ENCODE measurements around the gene C19orf44. TPM values are rescaled to one million over a fixed set of nuclear protein-coding genes. Genes with fewer than 3 reads are reported as not detected.
"Not testable (repeated sequence)": the region's sequence is repeated elsewhere in the genome, so short reads cannot be mapped to it uniquely, and the experiment has no call there.

C19orf44 gene
- total RNA-seq, 1 donor from 2014 or later: 3.2 TPM

GRCh38 chr19:16548956-16549355 lies 52.8 kb downstream of the C19orf44 start:
- DNase-seq (ENCODE audit: low spot score): no peak
- no peak for TF ChIP-seq CTCF (IDR thresholded peaks at IDR 0.05)
- Mint-ChIP-seq H3K4me1 (ENCODE audit: low read depth) (peaks cover 6% of the 10 kb centered on the region), H3K36me3 (ENCODE audit: low read depth) (peaks cover 17% of the 10 kb centered on the region), H3K27me3 (ENCODE audit: low read depth) (no peaks in the 10 kb centered on the region), H3K4me3 (ENCODE audit: unreplicated experiment) (no peak overlapping the region), H3K9me3 (ENCODE audit: low read depth) (no peaks in the 10 kb centered on the region), H3K27ac (ENCODE audit: unreplicated experiment) (no peak overlapping the region)

GRCh38 chr19:16551902-16552301 lies 55.7 kb downstream of the C19orf44 start:
- H3K27me3 Mint-ChIP-seq (ENCODE audit: low read depth); H3K9me3 Mint-ChIP-seq (ENCODE audit: low read depth); H3K4me1 Mint-ChIP-seq (ENCODE audit: low read depth); H3K27ac Mint-ChIP-seq (ENCODE audit: unreplicated experiment); DNase-seq (ENCODE audit: low spot score); H3K4me3 Mint-ChIP-seq (ENCODE audit: unreplicated experiment): not testable (repeated sequence)
- peaks cover 30% of the 10 kb centered on the region for H3K36me3 Mint-ChIP-seq (ENCODE audit: low read depth)

DNA sequence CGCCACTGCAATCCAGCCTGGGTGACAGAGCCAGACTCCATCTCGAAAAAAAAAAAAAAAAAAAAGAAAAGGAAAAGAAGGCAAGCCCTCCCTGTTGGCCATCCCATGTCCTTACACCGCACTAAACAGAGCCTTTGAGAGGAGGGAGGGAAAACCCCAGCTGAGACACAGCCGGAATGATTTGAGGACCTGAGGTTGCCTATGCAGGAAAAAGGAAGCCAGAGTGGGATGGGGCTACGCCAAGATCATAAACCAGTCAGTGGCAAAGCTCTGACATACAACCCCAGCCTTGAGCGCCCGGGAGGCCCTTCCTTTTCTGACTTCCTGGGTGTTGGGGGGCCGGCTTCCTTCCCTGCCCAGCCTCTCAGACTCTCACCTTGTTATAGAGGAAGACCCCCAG lies 58.6 kb downstream of the C19orf44 start:
- Mint-ChIP-seq H3K27me3 (ENCODE audit: low read depth) (no peaks in the 10 kb centered on the region), H3K4me3 (ENCODE audit: unreplicated experiment) (no peak overlapping the region), H3K4me1 (ENCODE audit: low read depth) (no peaks in the 10 kb centered on the region), H3K9me3 (ENCODE audit: low read depth) (no peaks in the 10 kb centered on the region), H3K36me3 (ENCODE audit: low read depth) (peaks cover 35% of the 10 kb centered on the region), H3K27ac (ENCODE audit: unreplicated experiment) (no peak overlapping the region)
- no peak for TF ChIP-seq CTCF (IDR thresholded peaks at IDR 0.05)
- DNase-seq (ENCODE audit: low spot score): no peak

DNA sequence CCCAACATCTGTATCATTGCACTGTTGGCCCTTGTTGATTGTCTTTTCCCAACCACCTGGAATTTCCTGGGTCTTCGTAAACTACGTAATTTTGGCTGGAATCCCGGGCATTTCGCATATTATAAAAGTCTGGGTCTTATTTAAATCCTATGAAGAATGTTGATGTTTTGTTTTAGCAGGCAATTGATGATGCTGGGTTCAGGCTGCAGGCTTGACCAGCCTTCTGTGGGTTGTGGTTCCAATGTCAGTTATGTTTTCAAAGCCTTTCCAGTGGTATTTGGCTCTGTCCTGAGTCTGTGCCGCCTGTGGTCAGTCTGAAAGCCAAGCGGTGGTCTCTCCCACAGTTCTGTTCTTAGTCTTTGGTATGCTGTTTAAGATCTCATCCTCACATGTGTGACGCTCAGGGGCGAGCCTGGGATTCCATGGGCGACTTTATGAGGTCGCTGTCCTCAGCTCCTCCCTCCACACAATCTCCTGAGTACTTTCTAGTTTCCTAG lies 63.6 kb downstream of the C19orf44 start:
- TF ChIP-seq CTCF (IDR thresholded peaks at IDR 0.05): no peak
- peaks cover 42% of the 10 kb centered on the region for H3K36me3 Mint-ChIP-seq (ENCODE audit: low read depth)
- no peak for DNase-seq (ENCODE audit: low spot score)
- no peaks in the 10 kb centered on the region for H3K9me3 Mint-ChIP-seq (ENCODE audit: low read depth)
- no peak overlapping the region for H3K4me3 Mint-ChIP-seq (ENCODE audit: unreplicated experiment)
- H3K4me1 Mint-ChIP-seq (ENCODE audit: low read depth): no peaks in the 10 kb centered on the region
- no peaks in the 10 kb centered on the region for H3K27me3 Mint-ChIP-seq (ENCODE audit: low read depth)
- no peak overlapping the region for H3K27ac Mint-ChIP-seq (ENCODE audit: unreplicated experiment)

DNA sequence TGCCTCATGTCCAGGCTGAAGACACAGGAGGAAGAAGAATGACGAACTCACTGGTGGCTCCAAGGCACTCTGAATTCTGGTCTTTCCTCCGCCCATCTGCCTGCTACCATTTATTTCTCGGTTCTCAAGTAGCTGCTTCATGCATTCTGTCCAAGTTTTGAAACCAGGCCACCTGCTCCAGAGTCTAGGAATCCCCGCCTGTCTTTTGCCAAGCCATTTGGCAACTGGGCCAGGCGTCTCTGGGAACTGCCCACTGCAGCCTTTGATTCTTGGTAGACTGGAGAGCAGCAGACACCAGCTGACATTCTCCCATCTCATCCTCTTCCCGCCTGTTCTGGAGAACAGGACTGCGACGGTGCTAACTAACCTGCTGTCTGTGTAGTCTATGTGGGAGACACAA lies 65.2 kb downstream of the C19orf44 start:
- no peak for TF ChIP-seq CTCF (IDR thresholded peaks at IDR 0.05)
- no peak overlapping the region for H3K4me3 Mint-ChIP-seq (ENCODE audit: unreplicated experiment)
- no peaks in the 10 kb centered on the region for H3K27me3 Mint-ChIP-seq (ENCODE audit: low read depth)
- peaks cover 41% of the 10 kb centered on the region for H3K36me3 Mint-ChIP-seq (ENCODE audit: low read depth)
- H3K4me1 Mint-ChIP-seq (ENCODE audit: low read depth): no peaks in the 10 kb centered on the region
- no peak for DNase-seq (ENCODE audit: low spot score)
- H3K27ac Mint-ChIP-seq (ENCODE audit: unreplicated experiment): peak overlapping the region; percentile 41
- no peaks in the 10 kb centered on the region for H3K9me3 Mint-ChIP-seq (ENCODE audit: low read depth)

DNA sequence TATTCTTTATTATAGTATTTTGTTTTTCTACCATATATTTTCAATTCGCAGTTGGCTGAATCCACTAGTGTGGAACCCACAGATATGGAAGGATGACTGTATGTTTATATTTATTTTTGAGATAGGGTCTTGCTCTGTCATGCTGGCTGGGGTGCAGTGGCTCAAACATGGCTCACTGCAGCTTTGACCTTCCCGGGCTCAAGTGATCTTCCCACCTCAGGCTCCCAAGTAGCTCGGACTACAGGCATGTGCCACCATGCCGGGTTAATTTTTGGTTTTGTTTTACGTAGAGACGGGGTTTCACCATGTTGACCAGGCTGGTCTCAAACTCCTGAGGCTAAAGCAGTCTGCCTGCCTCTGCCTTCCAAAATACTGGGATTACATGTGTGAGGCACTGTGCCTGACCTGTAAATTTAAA lies 66.4 kb downstream of the C19orf44 start:
- no peaks in the 10 kb centered on the region for H3K27me3 Mint-ChIP-seq (ENCODE audit: low read depth)
- DNase-seq (ENCODE audit: low spot score): no peak
- no peaks in the 10 kb centered on the region for H3K4me1 Mint-ChIP-seq (ENCODE audit: low read depth)
- no peak overlapping the region for H3K27ac Mint-ChIP-seq (ENCODE audit: unreplicated experiment)
- H3K4me3 Mint-ChIP-seq (ENCODE audit: unreplicated experiment): no peak overlapping the region
- peaks cover 44% of the 10 kb centered on the region for H3K36me3 Mint-ChIP-seq (ENCODE audit: low read depth)
- no peak for TF ChIP-seq CTCF (IDR thresholded peaks at IDR 0.05)
- H3K9me3 Mint-ChIP-seq (ENCODE audit: low read depth): no peaks in the 10 kb centered on the region
